Stimulated activated naive CD4-positive, alpha-beta T cell treated with Interleukin-2 at 50 U/mL for 16 hours (primary cell): ENCODE results near the gene GLCCI1.
"Not testable (repeated sequence)": the region's sequence is repeated elsewhere in the genome, so short reads cannot be mapped to it uniquely, and the experiment has no call there.

Source experiments
- DNase-seq: peaks from one replicate; lab custom pipeline; 2025; lab: John Stamatoyannopoulos, UW

The GLCCI1 gene

GRCh38 chr7:8051373-8051772 is 82.8 kb downstream of the GLCCI1 start:
- no peak for DNase-seq

- no peak for DNase-seq
Measured at GRCh38 chr7:8051998-8052397, 83.4 kb downstream of the GLCCI1 start.

GRCh38 chr7:8052824-8053223 is 84.2 kb downstream of the GLCCI1 start:
- DNase-seq: no peak

GRCh38 chr7:8056439-8056838 is 87.8 kb downstream of the GLCCI1 start:
- no peak for DNase-seq

- no peak for DNase-seq
Measured at GRCh38 chr7:8057566-8057965, 89.0 kb downstream of the GLCCI1 start.

- DNase-seq: no peak
Measured at GRCh38 chr7:8058322-8058721, 89.7 kb downstream of the GLCCI1 start.

GRCh38 chr7:8058852-8059251 is 90.3 kb downstream of the GLCCI1 start:
- no peak for DNase-seq

GRCh38 chr7:8060241-8060640 is 91.6 kb downstream of the GLCCI1 start:
- no peak for DNase-seq

GRCh38 chr7:8063300-8063699 is 94.7 kb downstream of the GLCCI1 start:
- DNase-seq: not testable (repeated sequence)

GRCh38 chr7:8063706-8064297 is 95.2 kb downstream of the GLCCI1 start:
- DNase-seq: no peak

GRCh38 chr7:8064828-8065227 is 96.2 kb downstream of the GLCCI1 start:
- no peak for DNase-seq

GRCh38 chr7:8065356-8065813 is 96.8 kb downstream of the GLCCI1 start:
- DNase-seq: no peak

GRCh38 chr7:8068892-8069686 is 100.5 kb downstream of the GLCCI1 start:
- no peak for DNase-seq

- DNase-seq: no peak
Measured at GRCh38 chr7:8070451-8071180, 102.0 kb downstream of the GLCCI1 start.

GRCh38 chr7:8078418-8078817 is 109.8 kb downstream of the GLCCI1 start:
- DNase-seq: no peak

- no peak for DNase-seq
Measured at GRCh38 chr7:8082762-8083161, 114.2 kb downstream of the GLCCI1 start.

GRCh38 chr7:8084836-8085235 is 116.2 kb downstream of the GLCCI1 start:
- DNase-seq: no peak

GRCh38 chr7:8085420-8085819 is 116.8 kb downstream of the GLCCI1 start:
- DNase-seq: no peak

- DNase-seq: no peak
Measured at GRCh38 chr7:8086239-8086638, 117.6 kb downstream of the GLCCI1 start.

- no peak for DNase-seq
Measured at GRCh38 chr7:8089036-8089780, 120.6 kb downstream of the GLCCI1 start.

GRCh38 chr7:8092140-8092539 is 123.5 kb downstream of the GLCCI1 start:
- DNase-seq: no peak
